H1 (cell line): Measurements from ENCODE around the gene PRKAA2. TPM values are rescaled to one million over a fixed set of nuclear protein-coding genes. Genes with fewer than 3 reads are reported as not detected.

Source experiments
- CTCF ChIA-PET: fragments of 300-600 bp; sonication (Branson Sonifier 250); formaldehyde crosslinking; loops from one replicate; lab custom pipeline; 2021; ENCODE audit not compliant: partially characterized antibody; lab: Charles Lee
- POLR2A ChIA-PET: fragments of 300-600 bp; sonication (Branson Sonifier 250); formaldehyde crosslinking; loops from one replicate; lab custom pipeline; 2021; ENCODE audit warnings: inconsistent platforms; ENCODE audit not compliant: partially characterized antibody; lab: Charles Lee
- DNase-seq, 2 experiments: peaks; one replicate each; pipeline versions ENCODE4 v3.0.0 to v3.0.0-alpha.2; 2010 to 2022; ENCODE audit warnings: low spot score in 2 of 2, low read depth in 1 of 2, mixed read lengths in 1 of 2
- FAIRE-seq: peaks from 2 replicates; lab custom pipeline; 2011; peaks lifted over from hg19 to GRCh38; lab: Jason Lieb, UNC
- H2AFZ ChIP-seq: 2 replicates; pipeline ENCODE4 v1.8.1; 2012; ENCODE audit warnings: low read length, inconsistent platforms
- H2AK5ac ChIP-seq: 2 replicates; pipeline ENCODE4 v1.6.1; 2013; ENCODE audit warnings: low read depth, low read length
- H2BK120ac ChIP-seq: replicated peaks from 2 replicates; pipeline ENCODE3; 2013; ENCODE audit warnings: low read depth, low read length, inconsistent platforms
- H2BK12ac ChIP-seq: 2 replicates; pipeline ENCODE4 v1.6.1; 2013; ENCODE audit warnings: low read depth, low read length
- H2BK15ac ChIP-seq: 2 replicates; pipeline ENCODE4 v1.6.1; 2013; ENCODE audit warnings: low read length
- H2BK20ac ChIP-seq: 2 replicates; pipeline ENCODE4 v1.6.1; 2013; ENCODE audit warnings: low read length
- H2BK5ac ChIP-seq: 2 replicates; pipeline ENCODE4 v1.6.1; 2013; ENCODE audit warnings: low read depth, low read length
- H3K14ac ChIP-seq: 2 replicates; pipeline ENCODE4 v1.6.1; 2013; ENCODE audit warnings: inconsistent platforms; ENCODE audit not compliant: insufficient read length
- H3K18ac ChIP-seq: 2 replicates; pipeline ENCODE4 v1.6.1; 2013; ENCODE audit warnings: low read length; ENCODE audit errors: extremely low read depth
- H3K23ac ChIP-seq: 2 replicates; pipeline ENCODE4 v1.6.1; 2013; ENCODE audit warnings: inconsistent platforms; ENCODE audit not compliant: insufficient read length
- H3K23me2 ChIP-seq: 2 replicates; pipeline ENCODE4 v1.6.1; 2013; ENCODE audit warnings: low read depth, low read length
- H3K27ac ChIP-seq: 2 replicates; pipeline ENCODE4 v1.6.1; 2011; ENCODE audit warnings: low read depth, low read length, inconsistent platforms
- H3K27me3 ChIP-seq, 4 experiments: replicated peaks in 1 of 4; 1 replicate in 1 of 4; 2 replicates in 3 of 4; pipeline versions ENCODE4 v1.6.1 to v1.8.1; 2011 to 2013; ENCODE audit warnings: low read length in 3 of 4, mild to moderate bottlenecking in 3 of 4, inconsistent platforms in 2 of 4, mixed read lengths in 2 of 4, moderate library complexity in 1 of 4; ENCODE audit not compliant: control insufficient read depth in 3 of 4, insufficient read depth in 3 of 4; ENCODE audit errors: extremely low read depth in 1 of 4
- H3K36me3 ChIP-seq, 4 experiments: 2 replicates each; pipeline versions ENCODE4 v1.6.1 to v1.8.1; 2011 to 2013; ENCODE audit warnings: mild to moderate bottlenecking in 4 of 4, low read length in 3 of 4, moderate library complexity in 2 of 4, control low read depth in 1 of 4, inconsistent platforms in 1 of 4; ENCODE audit not compliant: insufficient read depth in 4 of 4, control insufficient read depth in 2 of 4
- H3K4ac ChIP-seq: replicated peaks from 2 replicates; pipeline ENCODE3; 2013; ENCODE audit warnings: low read length, low read depth, mixed read lengths, inconsistent platforms; ENCODE audit not compliant: insufficient read length
- H3K4me1 ChIP-seq, 4 experiments: replicated peaks in 1 of 4; 1 replicate in 1 of 4; 2 replicates in 3 of 4; pipeline versions ENCODE4 v1.6.1 to v1.8.1; 2011 to 2013; ENCODE audit warnings: low read length in 3 of 4, inconsistent platforms in 2 of 4, mixed read lengths in 1 of 4; ENCODE audit not compliant: insufficient read depth in 4 of 4, control insufficient read depth in 3 of 4
- H3K4me2 ChIP-seq, 2 experiments: 2 replicates each; pipeline versions ENCODE4 v1.6.1 to v1.8.1; 2011 to 2013; ENCODE audit warnings: low read depth in 2 of 2, low read length in 2 of 2, control low read depth in 1 of 2, inconsistent platforms in 1 of 2, mild to moderate bottlenecking in 1 of 2; ENCODE audit not compliant: insufficient read depth in 1 of 2
- H3K4me3 ChIP-seq, 4 experiments: fragments of 200-600, 300-600 bp in 1 of 4; sonication (generic), shearing (Covaris generic), sonication (Bioruptor Twin) in 1 of 4; 2 replicates each; pipeline versions ENCODE4 v1.5.1 to v1.8.1; 2011 to 2016; ENCODE audit warnings: low read length in 4 of 4, low read depth in 3 of 4, control low read depth in 2 of 4, inconsistent platforms in 2 of 4, mild to moderate bottlenecking in 2 of 4, mixed read lengths in 1 of 4, moderate library complexity in 1 of 4; ENCODE audit not compliant: insufficient read depth in 2 of 4; ENCODE audit errors: extremely low read depth in 1 of 4
- H3K56ac ChIP-seq: replicated peaks from 2 replicates; pipeline ENCODE3; 2013; ENCODE audit warnings: low read depth, mild to moderate bottlenecking, mixed read lengths, low read length, inconsistent platforms; ENCODE audit not compliant: insufficient read length
- H3K79me1 ChIP-seq: 2 replicates; pipeline ENCODE4 v1.6.1; 2013; ENCODE audit warnings: low read depth, low read length, control low read depth
- H3K79me2 ChIP-seq, 2 experiments: 2 replicates each; pipeline versions ENCODE4 v1.6.1 to v1.8.1; 2012 to 2013; ENCODE audit warnings: low read length in 2 of 2, mild to moderate bottlenecking in 2 of 2, inconsistent platforms in 1 of 2; ENCODE audit not compliant: insufficient read depth in 2 of 2, control insufficient read depth in 1 of 2
- H3K9ac ChIP-seq, 4 experiments: replicated peaks in 1 of 4; 1 replicate in 1 of 4; 2 replicates in 3 of 4; pipeline versions ENCODE4 v1.6.1 to v1.8.1; 2011 to 2013; ENCODE audit warnings: low read depth in 3 of 4, low read length in 3 of 4, control low read depth in 2 of 4, mild to moderate bottlenecking in 2 of 4, moderate library complexity in 2 of 4, inconsistent platforms in 1 of 4; ENCODE audit errors: extremely low read depth in 1 of 4
- H3K9me3 ChIP-seq, 2 experiments: 2 replicates each; pipeline versions ENCODE4 v1.6.1 to v1.8.1; 2012 to 2013; ENCODE audit warnings: mild to moderate bottlenecking in 2 of 2, moderate library complexity in 2 of 2, control low read depth in 1 of 2, inconsistent platforms in 1 of 2, low read depth in 1 of 2, low read length in 1 of 2, mixed read lengths in 1 of 2; ENCODE audit not compliant: insufficient read depth in 2 of 2
- H4K20me1 ChIP-seq, 2 experiments: replicated peaks in 1 of 2; 2 replicates each; pipeline versions ENCODE3 to v1.8.1; 2011 to 2013; ENCODE audit warnings: inconsistent platforms in 2 of 2, low read length in 2 of 2, mild to moderate bottlenecking in 1 of 2; ENCODE audit not compliant: insufficient read depth in 2 of 2, control insufficient read depth in 1 of 2
- H4K5ac ChIP-seq: 2 replicates; pipeline ENCODE4 v1.6.1; 2013; ENCODE audit warnings: low read length, low read depth, mixed read lengths, inconsistent platforms; ENCODE audit not compliant: insufficient read length
- H4K8ac ChIP-seq: 2 replicates; pipeline ENCODE4 v1.8.0; 2013; ENCODE audit warnings: mild to moderate bottlenecking, moderate library complexity, low read length, inconsistent platforms; ENCODE audit not compliant: insufficient read depth; ENCODE audit errors: extremely low read depth
- H4K91ac ChIP-seq: replicated peaks from 2 replicates; pipeline ENCODE3; 2013; ENCODE audit warnings: low read length, mixed read lengths, inconsistent platforms; ENCODE audit not compliant: insufficient read length
- EGR1 ChIP-seq: IDR thresholded peaks from 2 replicates; pipeline ENCODE4 v1.6.1; 2011; ENCODE audit warnings: low read depth, low read length, borderline replicate concordance
- WGBS, 2 experiments: shearing (Covaris generic) in 1 of 2; methylation state at CpG; one replicate each; pipeline versions ENCODE4 v1.1.6 to v1.1.7; 2013 to 2015; ENCODE audit warnings: low lambda C conversion rate in 2 of 2, mixed read lengths in 2 of 2, inconsistent platforms in 1 of 2, low coverage in 1 of 2, missing lambda C conversion rate in 1 of 2; ENCODE audit not compliant: insufficient replicate concordance in 2 of 2, insufficient coverage in 1 of 2, insufficient read length in 1 of 2; ENCODE audit errors: extremely low coverage in 1 of 2, missing lambda C conversion rate in 1 of 2; 5-methylcytosine and 5-hydroxymethylcytosine counted together
- polyA plus RNA-seq, 7 experiments: library from polyadenylated mRNA; depleted of rRNA in 3 of 7; stranded (reverse) in 5 of 7; unstranded in 2 of 7; fragments of >200 nt in 5 of 7; fragments of 200-250 nt in 2 of 7; gene quantifications; 1 replicate in 5 of 7; 2 replicates in 1 of 7; 4 replicates in 1 of 7; pipeline versions ENCODE4 v1.2.1 to v1.2.3, GENCODE V29; 2011 to 2013; ENCODE audit warnings: missing spikeins in 2 of 7, mixed read lengths in 2 of 7
- total RNA-seq: library from RNA; stranded (reverse); fragmentation: NEBNext Ultra II Directional; extraction: Animal tissue kit (Norgen Biotek cat#: 25700); gene quantifications from 2 replicates; pipeline ENCODE4 v1.2.1, GENCODE V29; 2021

Gene PRKAA2
- total and polyA plus RNA-seq, 2 of the 8 experiments (the other 6 are each of a cell fraction or from before 2014, with no cell fraction given), result 2.6 to 6.4 TPM

- H3K23me2 ChIP-seq, result peaks cover 6% of the 10 kb centered on the region
- no peak overlapping the region for H2BK120ac ChIP-seq
- H2BK15ac ChIP-seq, result no peak overlapping the region
- H3K4me1 ChIP-seq, result peaks cover 0 to 2% (median under 1%) of the 10 kb centered on the region in 4 experiments; a peak in 1 of 7 replicates
- DNase-seq (no peak), FAIRE-seq (no peak)
- H2AFZ ChIP-seq, result no peak overlapping the region
- H3K27ac ChIP-seq, result no peak overlapping the region
- H3K36me3 ChIP-seq, result no peaks in the 10 kb centered on the region
- no peak overlapping the region for H2BK12ac ChIP-seq
- H3K4ac ChIP-seq, result no peak overlapping the region
- CTCF ChIA-PET, result no interaction called here
- H3K9me3 ChIP-seq, result no peaks in the 10 kb centered on the region
- no peaks in the 10 kb centered on the region for H4K20me1 ChIP-seq
- H3K4me2 ChIP-seq, result peak overlapping the region in 1 of 2 experiments; percentile 84; a peak in 1 of 4 replicates
- H3K56ac ChIP-seq, result no peak overlapping the region
- no peak for TF ChIP-seq EGR1
- H4K5ac ChIP-seq, result no peak overlapping the region
- peaks cover 0 to 47% of the 10 kb centered on the region in 2 experiments; a peak in 2 of 4 replicates for H3K79me2 ChIP-seq
- POLR2A ChIA-PET, result interaction anchor here (0.9 to 1.7 kb wide), 2 partner anchors 17 to 28 kb away, joined by 3 to 4 read pairs; no protein-coding TSS in a partner anchor
- no peak overlapping the region for H4K8ac ChIP-seq
- H2BK5ac ChIP-seq, result no peak overlapping the region
- H3K14ac ChIP-seq, result no peak overlapping the region
- no peaks in the 10 kb centered on the region for H3K79me1 ChIP-seq
- H3K9ac ChIP-seq, result no peak overlapping the region
- peaks cover 0 to 10% (median 1%) of the 10 kb centered on the region in 4 experiments; a peak in 1 of 7 replicates for H3K27me3 ChIP-seq
- H3K18ac ChIP-seq, result no peak overlapping the region
- H2BK20ac ChIP-seq, result no peak overlapping the region
- H2AK5ac ChIP-seq, result no peak overlapping the region
- no peak overlapping the region for H3K23ac ChIP-seq
- no peak overlapping the region for H4K91ac ChIP-seq
- H3K4me3 ChIP-seq, result peak overlapping the region in 1 of 4 experiments; percentile 73; a peak in 2 of 8 replicates
- 85 to 100% methylated on average over 1 to 3 of the region's 3 CpGs for WGBS, 2 experiments
These were observed 1.5 kb downstream of the PRKAA2 start for GRCh38 chr1:56646611-56647010.
